GM23338 (cell line): Measurements from ENCODE around the gene OR10K1. TPM values are rescaled to one million over a fixed set of nuclear protein-coding genes. Genes with fewer than 3 reads are reported as not detected.

ENCODE experiments used
- ATAC-seq: fragments of 200-7000 bp; cut with Tn5 transposase; 3 replicates; pipeline ENCODE4 v1.9.1; 2020
- DNase-seq: peaks from one replicate; pipeline ENCODE4 v3.0.0-alpha.2; 2015; ENCODE audit warnings: low spot score
- H2AFZ ChIP-seq: fragments of 200-600 bp; sonication (generic); 2 replicates; pipeline ENCODE4 v1.8.0; 2016; ENCODE audit warnings: antibody characterized with exemption, mild to moderate bottlenecking, moderate library complexity
- H3F3A ChIP-seq: fragments of 200-600 bp; sonication (generic); replicated peaks from 2 replicates; pipeline ENCODE4 v1.8.0; 2017; ENCODE audit warnings: antibody characterized with exemption, mixed run types, low read depth
- H3K27ac ChIP-seq: fragments of 200-600 bp; sonication (generic); 2 replicates; pipeline ENCODE4 v1.6.1; 2016; ENCODE audit warnings: low read depth
- H3K27me3 ChIP-seq: fragments of 200-600 bp; sonication (generic); 2 replicates; pipeline ENCODE4 v1.8.0; 2016; ENCODE audit warnings: mild to moderate bottlenecking, mixed run types, moderate library complexity; ENCODE audit not compliant: insufficient read depth
- H3K36me3 ChIP-seq: fragments of 200-600 bp; sonication (generic); 2 replicates; pipeline ENCODE4 v1.8.0; 2016; ENCODE audit warnings: mild to moderate bottlenecking; ENCODE audit not compliant: insufficient read depth
- H3K4me1 ChIP-seq: fragments of 200-600 bp; sonication (generic); 2 replicates; pipeline ENCODE4 v1.8.0; 2016; ENCODE audit warnings: mild to moderate bottlenecking, moderate library complexity; ENCODE audit not compliant: insufficient read depth
- H3K4me2 ChIP-seq: fragments of 200-600 bp; sonication (generic); 2 replicates; pipeline ENCODE4 v1.7.1; 2017; ENCODE audit warnings: mixed run types
- H3K4me3 ChIP-seq: fragments of 200-600 bp; sonication (generic); 2 replicates; pipeline ENCODE4 v1.6.1; 2016; ENCODE audit warnings: mixed run types
- H3K79me2 ChIP-seq: fragments of 200-600 bp; sonication (generic); replicated peaks from 2 replicates; pipeline ENCODE4 v1.8.0; 2017; ENCODE audit warnings: mild to moderate bottlenecking; ENCODE audit not compliant: insufficient read depth
- H3K9me2 ChIP-seq: fragments of 200-600 bp; sonication (generic); 2 replicates; pipeline ENCODE4 v1.8.0; 2017; ENCODE audit not compliant: insufficient read depth
- H4K20me1 ChIP-seq: fragments of 200-600 bp; sonication (generic); replicated peaks from 2 replicates; pipeline ENCODE4 v1.8.0; 2017; ENCODE audit warnings: mild to moderate bottlenecking; ENCODE audit not compliant: insufficient read depth
- H3K27ac Mint-ChIP-seq: 2 replicates; pipeline ENCODE4 v1.8.0; 2020; ENCODE audit warnings: inconsistent platforms, mild to moderate bottlenecking, moderate library complexity, mixed read lengths
- H3K27me3 Mint-ChIP-seq: 3 replicates; pipeline ENCODE4 v1.8.0; 2022; ENCODE audit warnings: low read depth, mild to moderate bottlenecking, moderate library complexity, mixed read lengths, inconsistent platforms; ENCODE audit not compliant: insufficient read depth, poor library complexity
- H3K36me3 Mint-ChIP-seq: 3 replicates; pipeline ENCODE4 v1.8.0; 2021; ENCODE audit warnings: low read depth, mild to moderate bottlenecking, inconsistent platforms, moderate library complexity, mixed read lengths
- H3K4me1 Mint-ChIP-seq: 3 replicates; pipeline ENCODE4 v1.8.0; 2020; ENCODE audit warnings: mild to moderate bottlenecking, inconsistent platforms, mixed read lengths
- H3K4me3 Mint-ChIP-seq: 3 replicates; pipeline ENCODE4 v1.8.0; 2021; ENCODE audit warnings: moderate library complexity, mild to moderate bottlenecking, inconsistent platforms, mixed read lengths
- H3K9me3 Mint-ChIP-seq: 3 replicates; pipeline ENCODE4 v1.8.0; 2020; ENCODE audit warnings: moderate library complexity, mild to moderate bottlenecking, inconsistent platforms, mixed read lengths
- polyA plus RNA-seq: library from polyadenylated mRNA; unstranded; fragments of >200 nt; fragmentation: Nextera tagmentation; extraction: Ambion mirVana; gene quantifications from 2 replicates; pipeline ENCODE4 v1.2.1, GENCODE V29; 2016
- total RNA-seq: library from RNA; depleted of rRNA; stranded (reverse); fragments of >200 nt; shearing (Covaris generic); gene quantifications from 2 replicates; pipeline ENCODE4 v1.2.3, GENCODE V29; 2014
- TF ChIP-seq, protein P1 (sequence below), 2 experiments: fragments of 200-600 bp in 1 of 2; sonication (generic) in 1 of 2; conservative IDR thresholded peaks; 2 replicates each; pipeline versions ENCODE4 v1.5.1 to v1.6.1; 2016 to 2017; ENCODE audit warnings: antibody characterized with exemption in 2 of 2, low read depth in 2 of 2, mild to moderate bottlenecking in 2 of 2, moderate library complexity in 1 of 2
- TF ChIP-seq, protein P2 (sequence below): fragments of 250-450 bp; sonication (Bioruptor Pico); IDR thresholded peaks from 2 replicates; pipeline ENCODE4 v1.5.0; 2020; ENCODE audit warnings: mild to moderate bottlenecking, moderate library complexity

Gene OR10K1
- total and polyA plus RNA-seq, 2 experiments from 2014 or later: not detected

DNA sequence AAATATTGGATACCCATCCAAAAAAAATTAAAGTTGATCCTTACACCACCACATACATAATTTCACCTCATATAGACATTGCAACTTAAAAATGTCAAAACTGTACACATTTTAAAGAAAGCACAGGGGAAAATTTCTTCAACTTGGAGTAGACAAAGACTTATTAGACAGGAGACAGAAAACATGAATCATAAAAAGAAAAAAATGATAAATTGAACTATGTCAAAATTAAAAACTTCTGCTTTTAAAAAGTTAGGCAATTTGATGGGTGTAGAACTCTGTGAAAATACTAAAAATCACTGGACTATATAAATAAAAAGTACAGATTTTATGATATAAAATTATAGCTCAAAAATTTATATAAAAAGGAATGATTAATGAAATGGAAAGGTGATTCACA, 4.4 kb upstream of the OR10K1 start (continued):
- TF ChIP-seq, protein P1, sequence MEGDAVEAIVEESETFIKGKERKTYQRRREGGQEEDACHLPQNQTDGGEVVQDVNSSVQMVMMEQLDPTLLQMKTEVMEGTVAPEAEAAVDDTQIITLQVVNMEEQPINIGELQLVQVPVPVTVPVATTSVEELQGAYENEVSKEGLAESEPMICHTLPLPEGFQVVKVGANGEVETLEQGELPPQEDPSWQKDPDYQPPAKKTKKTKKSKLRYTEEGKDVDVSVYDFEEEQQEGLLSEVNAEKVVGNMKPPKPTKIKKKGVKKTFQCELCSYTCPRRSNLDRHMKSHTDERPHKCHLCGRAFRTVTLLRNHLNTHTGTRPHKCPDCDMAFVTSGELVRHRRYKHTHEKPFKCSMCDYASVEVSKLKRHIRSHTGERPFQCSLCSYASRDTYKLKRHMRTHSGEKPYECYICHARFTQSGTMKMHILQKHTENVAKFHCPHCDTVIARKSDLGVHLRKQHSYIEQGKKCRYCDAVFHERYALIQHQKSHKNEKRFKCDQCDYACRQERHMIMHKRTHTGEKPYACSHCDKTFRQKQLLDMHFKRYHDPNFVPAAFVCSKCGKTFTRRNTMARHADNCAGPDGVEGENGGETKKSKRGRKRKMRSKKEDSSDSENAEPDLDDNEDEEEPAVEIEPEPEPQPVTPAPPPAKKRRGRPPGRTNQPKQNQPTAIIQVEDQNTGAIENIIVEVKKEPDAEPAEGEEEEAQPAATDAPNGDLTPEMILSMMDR (conservative IDR thresholded peaks at IDR 0.05; ENCODE audit: low read depth in 2 of 2): no peak

DNA sequence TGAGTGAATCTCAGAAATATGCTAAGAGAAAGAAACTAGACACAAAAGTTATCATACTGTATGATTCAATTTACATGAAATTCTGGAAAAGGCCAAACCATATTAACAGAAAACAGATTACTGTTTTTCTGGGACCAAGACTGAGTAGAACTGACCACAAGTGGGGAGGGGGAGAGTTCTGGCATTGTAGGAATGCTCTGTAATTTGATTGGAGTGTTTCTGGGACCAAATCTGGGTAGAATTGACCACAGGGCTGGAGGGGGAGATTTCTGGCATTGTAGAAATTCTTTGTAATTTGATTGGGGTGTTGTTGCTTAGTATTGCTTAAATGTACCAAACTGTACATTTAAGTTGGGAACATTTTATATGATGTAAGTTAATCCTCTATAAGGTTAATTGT, 3.4 kb upstream of the OR10K1 start:
- Histone ChIP-seq H3K27ac (no peak overlapping the region), H4K20me1 (no peaks in the 10 kb centered on the region), H3K27me3 (no peaks in the 10 kb centered on the region), H3K36me3 (no peaks in the 10 kb centered on the region), H3K9me2 (no peaks in the 10 kb centered on the region; the same call in 1 of the 2 replicates), H3K79me2 (no peaks in the 10 kb centered on the region), H3F3A (no peaks in the 10 kb centered on the region), H3K4me2 (no peak overlapping the region), H3K4me3 (no peak overlapping the region), H3K4me1 (no peaks in the 10 kb centered on the region), H2AFZ (no peak overlapping the region)
- no peak for DNase-seq
- Mint-ChIP-seq H3K27ac (no peak overlapping the region), H3K36me3 (no peaks in the 10 kb centered on the region; the same call in 2 of the 3 replicates), H3K4me1 (peaks cover 8% of the 10 kb centered on the region), H3K4me3 (no peak overlapping the region), H3K9me3 (peaks cover under 1% of the 10 kb centered on the region; the same call in 1 of the 3 replicates), H3K27me3 (peaks cover 4% of the 10 kb centered on the region)
- no peak for ATAC-seq
- TF ChIP-seq, protein P2, sequence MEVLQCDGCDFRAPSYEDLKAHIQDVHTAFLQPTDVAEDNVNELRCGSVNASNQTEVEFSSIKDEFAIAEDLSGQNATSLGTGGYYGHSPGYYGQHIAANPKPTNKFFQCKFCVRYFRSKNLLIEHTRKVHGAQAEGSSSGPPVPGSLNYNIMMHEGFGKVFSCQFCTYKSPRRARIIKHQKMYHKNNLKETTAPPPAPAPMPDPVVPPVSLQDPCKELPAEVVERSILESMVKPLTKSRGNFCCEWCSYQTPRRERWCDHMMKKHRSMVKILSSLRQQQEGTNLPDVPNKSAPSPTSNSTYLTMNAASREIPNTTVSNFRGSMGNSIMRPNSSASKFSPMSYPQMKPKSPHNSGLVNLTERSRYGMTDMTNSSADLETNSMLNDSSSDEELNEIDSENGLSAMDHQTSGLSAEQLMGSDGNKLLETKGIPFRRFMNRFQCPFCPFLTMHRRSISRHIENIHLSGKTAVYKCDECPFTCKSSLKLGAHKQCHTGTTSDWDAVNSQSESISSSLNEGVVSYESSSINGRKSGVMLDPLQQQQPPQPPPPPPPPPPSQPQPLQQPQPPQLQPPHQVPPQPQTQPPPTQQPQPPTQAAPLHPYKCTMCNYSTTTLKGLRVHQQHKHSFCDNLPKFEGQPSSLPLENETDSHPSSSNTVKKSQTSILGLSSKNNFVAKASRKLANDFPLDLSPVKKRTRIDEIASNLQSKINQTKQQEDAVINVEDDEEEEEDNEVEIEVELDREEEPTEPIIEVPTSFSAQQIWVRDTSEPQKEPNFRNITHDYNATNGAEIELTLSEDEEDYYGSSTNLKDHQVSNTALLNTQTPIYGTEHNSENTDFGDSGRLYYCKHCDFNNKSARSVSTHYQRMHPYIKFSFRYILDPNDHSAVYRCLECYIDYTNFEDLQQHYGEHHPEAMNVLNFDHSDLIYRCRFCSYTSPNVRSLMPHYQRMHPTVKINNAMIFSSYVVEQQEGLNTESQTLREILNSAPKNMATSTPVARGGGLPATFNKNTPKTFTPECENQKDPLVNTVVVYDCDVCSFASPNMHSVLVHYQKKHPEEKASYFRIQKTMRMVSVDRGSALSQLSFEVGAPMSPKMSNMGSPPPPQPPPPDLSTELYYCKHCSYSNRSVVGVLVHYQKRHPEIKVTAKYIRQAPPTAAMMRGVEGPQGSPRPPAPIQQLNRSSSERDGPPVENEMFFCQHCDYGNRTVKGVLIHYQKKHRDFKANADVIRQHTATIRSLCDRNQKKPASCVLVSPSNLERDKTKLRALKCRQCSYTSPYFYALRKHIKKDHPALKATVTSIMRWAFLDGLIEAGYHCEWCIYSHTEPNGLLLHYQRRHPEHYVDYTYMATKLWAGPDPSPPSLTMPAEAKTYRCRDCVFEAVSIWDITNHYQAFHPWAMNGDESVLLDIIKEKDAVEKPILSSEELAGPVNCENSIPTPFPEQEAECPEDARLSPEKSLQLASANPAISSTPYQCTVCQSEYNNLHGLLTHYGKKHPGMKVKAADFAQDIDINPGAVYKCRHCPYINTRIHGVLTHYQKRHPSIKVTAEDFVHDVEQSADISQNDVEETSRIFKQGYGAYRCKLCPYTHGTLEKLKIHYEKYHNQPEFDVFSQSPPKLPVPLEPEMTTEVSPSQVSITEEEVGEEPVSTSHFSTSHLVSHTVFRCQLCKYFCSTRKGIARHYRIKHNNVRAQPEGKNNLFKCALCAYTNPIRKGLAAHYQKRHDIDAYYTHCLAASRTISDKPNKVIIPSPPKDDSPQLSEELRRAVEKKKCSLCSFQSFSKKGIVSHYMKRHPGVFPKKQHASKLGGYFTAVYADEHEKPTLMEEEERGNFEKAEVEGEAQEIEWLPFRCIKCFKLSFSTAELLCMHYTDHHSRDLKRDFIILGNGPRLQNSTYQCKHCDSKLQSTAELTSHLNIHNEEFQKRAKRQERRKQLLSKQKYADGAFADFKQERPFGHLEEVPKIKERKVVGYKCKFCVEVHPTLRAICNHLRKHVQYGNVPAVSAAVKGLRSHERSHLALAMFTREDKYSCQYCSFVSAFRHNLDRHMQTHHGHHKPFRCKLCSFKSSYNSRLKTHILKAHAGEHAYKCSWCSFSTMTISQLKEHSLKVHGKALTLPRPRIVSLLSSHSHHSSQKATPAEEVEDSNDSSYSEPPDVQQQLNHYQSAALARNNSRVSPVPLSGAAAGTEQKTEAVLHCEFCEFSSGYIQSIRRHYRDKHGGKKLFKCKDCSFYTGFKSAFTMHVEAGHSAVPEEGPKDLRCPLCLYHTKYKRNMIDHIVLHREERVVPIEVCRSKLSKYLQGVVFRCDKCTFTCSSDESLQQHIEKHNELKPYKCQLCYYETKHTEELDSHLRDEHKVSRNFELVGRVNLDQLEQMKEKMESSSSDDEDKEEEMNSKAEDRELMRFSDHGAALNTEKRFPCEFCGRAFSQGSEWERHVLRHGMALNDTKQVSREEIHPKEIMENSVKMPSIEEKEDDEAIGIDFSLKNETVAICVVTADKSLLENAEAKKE (CRISPR knock-in tag): no peak
